GM12865 (cell line): ENCODE results near the gene CXCR3.
"Not testable (repeated sequence)": the region's sequence is repeated elsewhere in the genome, so short reads cannot be mapped to it uniquely, and the experiment has no call there.

Experiments
- DNase-seq: peaks from one replicate; pipeline ENCODE4 v3.0.0; 2010; ENCODE audit warnings: low read depth
- H3K4me3 ChIP-seq: 2 replicates; pipeline ENCODE4 v1.5.1; 2011; ENCODE audit warnings: mild to moderate bottlenecking, low read depth, low read length, control low read depth
- TF ChIP-seq, protein P1 (sequence below): IDR thresholded peaks from 2 replicates; pipeline ENCODE4 v1.5.1; 2011; ENCODE audit warnings: low read length, control low read depth, low read depth, inconsistent platforms; ENCODE audit not compliant: insufficient read depth; ENCODE audit errors: missing control alignments

The CXCR3 gene

DNA sequence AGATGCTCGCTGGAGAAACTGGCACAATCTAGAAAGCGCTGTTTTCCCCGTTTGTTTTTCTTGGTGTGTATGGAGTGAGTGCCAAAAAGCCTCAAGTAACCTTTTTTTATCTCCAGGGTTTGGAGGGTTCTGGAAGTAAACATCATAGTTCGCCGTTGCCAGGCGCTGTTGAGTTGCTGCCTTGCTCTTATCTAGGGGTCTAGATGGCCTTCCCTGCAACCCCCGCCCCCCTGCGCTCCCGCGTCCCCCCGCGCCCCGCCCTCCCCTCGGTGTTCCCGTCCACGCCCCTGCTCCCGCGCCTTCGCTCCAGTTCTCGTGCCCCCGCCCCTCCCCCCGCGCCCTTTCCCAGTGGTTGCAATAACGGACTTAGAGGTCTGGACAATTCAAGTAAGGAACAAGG, 40.6 kb downstream of the CXCR3 start:
- TF ChIP-seq, protein P1, sequence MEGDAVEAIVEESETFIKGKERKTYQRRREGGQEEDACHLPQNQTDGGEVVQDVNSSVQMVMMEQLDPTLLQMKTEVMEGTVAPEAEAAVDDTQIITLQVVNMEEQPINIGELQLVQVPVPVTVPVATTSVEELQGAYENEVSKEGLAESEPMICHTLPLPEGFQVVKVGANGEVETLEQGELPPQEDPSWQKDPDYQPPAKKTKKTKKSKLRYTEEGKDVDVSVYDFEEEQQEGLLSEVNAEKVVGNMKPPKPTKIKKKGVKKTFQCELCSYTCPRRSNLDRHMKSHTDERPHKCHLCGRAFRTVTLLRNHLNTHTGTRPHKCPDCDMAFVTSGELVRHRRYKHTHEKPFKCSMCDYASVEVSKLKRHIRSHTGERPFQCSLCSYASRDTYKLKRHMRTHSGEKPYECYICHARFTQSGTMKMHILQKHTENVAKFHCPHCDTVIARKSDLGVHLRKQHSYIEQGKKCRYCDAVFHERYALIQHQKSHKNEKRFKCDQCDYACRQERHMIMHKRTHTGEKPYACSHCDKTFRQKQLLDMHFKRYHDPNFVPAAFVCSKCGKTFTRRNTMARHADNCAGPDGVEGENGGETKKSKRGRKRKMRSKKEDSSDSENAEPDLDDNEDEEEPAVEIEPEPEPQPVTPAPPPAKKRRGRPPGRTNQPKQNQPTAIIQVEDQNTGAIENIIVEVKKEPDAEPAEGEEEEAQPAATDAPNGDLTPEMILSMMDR: no peak
- DNase-seq: no peak
- H3K4me3 ChIP-seq: no peak overlapping the region

GRCh38 chrX:71573590-71573989, 44.7 kb downstream of the CXCR3 start:
- no peak overlapping the region for H3K4me3 ChIP-seq
- TF ChIP-seq, protein P1: no peak
- no peak for DNase-seq

DNA sequence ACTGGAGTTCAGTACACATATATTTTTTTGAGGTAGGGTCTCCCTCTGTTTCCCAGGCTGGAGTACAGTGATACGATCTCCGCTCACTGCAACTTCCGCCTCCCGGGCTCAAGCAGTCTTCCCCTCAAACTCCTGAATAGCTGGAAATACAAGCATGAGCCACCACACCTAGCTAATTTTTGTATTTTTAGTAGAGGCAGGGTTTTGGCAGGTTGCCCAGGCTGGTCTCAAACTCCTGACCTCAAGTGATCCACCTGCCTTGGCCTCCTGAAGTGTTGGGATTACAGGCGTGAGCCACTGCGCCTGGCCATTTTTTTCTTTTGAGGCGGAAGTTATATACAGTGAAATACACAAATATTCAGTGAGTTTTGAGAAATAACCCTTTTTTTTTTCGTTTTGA, 46.9 kb downstream of the CXCR3 start:
- DNase-seq, H3K4me3 ChIP-seq: not testable (repeated sequence)
